ENCODE results near the gene RAD51B. TPM values are rescaled to one million over a fixed set of nuclear protein-coding genes. Genes with fewer than 3 reads are reported as not detected.

The RAD51B gene
- polyA plus RNA-seq, 3 donors = 3.6 to 11.6 (median 9.4) TPM

DNA sequence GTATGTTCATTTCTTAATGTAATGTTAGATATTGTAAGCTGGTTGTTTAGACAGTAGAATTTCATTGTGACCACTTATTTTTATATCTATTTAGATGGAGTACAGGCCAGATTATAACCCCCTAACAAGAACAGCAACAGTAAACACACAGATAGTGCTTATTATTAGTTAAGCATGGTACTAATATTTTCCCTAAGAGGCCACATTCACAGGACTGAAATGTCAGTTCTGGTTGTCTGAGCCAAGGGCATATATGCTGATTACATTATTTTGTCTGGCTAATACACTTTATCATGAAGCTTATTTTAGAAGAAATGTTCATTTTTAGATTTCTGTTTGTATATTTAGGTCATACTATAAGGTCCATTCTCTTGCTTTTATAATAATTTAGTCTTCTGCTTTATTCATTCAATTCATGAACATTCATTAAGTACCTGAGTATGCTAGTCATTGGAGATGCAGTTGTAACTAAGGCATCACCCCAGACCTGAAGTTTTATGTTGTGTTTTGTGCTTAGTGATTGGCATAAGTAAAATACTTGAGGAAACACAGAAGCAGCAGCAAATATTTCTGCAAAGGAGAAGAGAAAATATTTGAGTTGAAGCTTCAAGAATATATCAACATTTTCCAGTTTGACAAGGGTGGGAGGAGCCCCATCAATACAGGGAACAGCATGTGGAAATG lies 413.7 kb downstream of the RAD51B start:
- H3K36me3 Mint-ChIP-seq = peaks cover 0 to 3% of the 10 kb centered on the region in 2 donors
- H3K4me1 Mint-ChIP-seq = peaks cover 7% of the 10 kb centered on the region
- intact Hi-C loops (cut with micrococcal nuclease) = no loop called here
- no peaks in the 10 kb centered on the region for H3K36me3 ChIP-seq (replicated peaks in 1 of 2; ENCODE audit: control insufficient read depth in 1 of 2, insufficient read depth in 2 of 2, low read length in 2 of 2)
- H3K9me3 ChIP-seq (replicated peaks in 1 of 2; ENCODE audit: control insufficient read depth in 1 of 2, insufficient read depth in 1 of 2, low read length in 2 of 2) = no peaks in the 10 kb centered on the region
- H3K4me1 ChIP-seq (ENCODE audit: control insufficient read depth in 1 of 2, insufficient read depth in 2 of 2, low read length in 2 of 2) = no peaks in the 10 kb centered on the region
- H4K20me1 ChIP-seq (ENCODE audit: insufficient read depth, low read length) = no peaks in the 10 kb centered on the region
- no peak overlapping the region for H3K4me2 ChIP-seq (replicated peaks; ENCODE audit: extremely low read depth, low read length, poor library complexity, severe bottlenecking)
- H3K9me3 Mint-ChIP-seq = no peaks in the 10 kb centered on the region
- H3K27ac ChIP-seq (ENCODE audit: low read depth in 1 of 2, low read length in 2 of 2) = no peak overlapping the region
- no peaks in the 10 kb centered on the region for H3K27me3 ChIP-seq (ENCODE audit: control insufficient read depth in 2 of 2, insufficient read depth in 2 of 2, low read length in 2 of 2)
- H3K4me3 ChIP-seq (replicated peaks in 1 of 3; ENCODE audit: low read depth in 2 of 3, low read length in 3 of 3) = no peak overlapping the region
- no peak for DNase-seq
- no peak overlapping the region for H3K4me3 Mint-ChIP-seq
- H3K27me3 Mint-ChIP-seq (ENCODE audit: low read depth in 3 of 3) = no peaks in the 10 kb centered on the region
- H3K27ac Mint-ChIP-seq = no peak overlapping the region
- no peaks in the 10 kb centered on the region for H3K79me2 ChIP-seq (ENCODE audit: insufficient read depth, low read length)
- H2AFZ ChIP-seq (ENCODE audit: insufficient read depth, low read depth, low read length, poor library complexity, severe bottlenecking) = no peak overlapping the region
- TF ChIP-seq, protein P1, sequence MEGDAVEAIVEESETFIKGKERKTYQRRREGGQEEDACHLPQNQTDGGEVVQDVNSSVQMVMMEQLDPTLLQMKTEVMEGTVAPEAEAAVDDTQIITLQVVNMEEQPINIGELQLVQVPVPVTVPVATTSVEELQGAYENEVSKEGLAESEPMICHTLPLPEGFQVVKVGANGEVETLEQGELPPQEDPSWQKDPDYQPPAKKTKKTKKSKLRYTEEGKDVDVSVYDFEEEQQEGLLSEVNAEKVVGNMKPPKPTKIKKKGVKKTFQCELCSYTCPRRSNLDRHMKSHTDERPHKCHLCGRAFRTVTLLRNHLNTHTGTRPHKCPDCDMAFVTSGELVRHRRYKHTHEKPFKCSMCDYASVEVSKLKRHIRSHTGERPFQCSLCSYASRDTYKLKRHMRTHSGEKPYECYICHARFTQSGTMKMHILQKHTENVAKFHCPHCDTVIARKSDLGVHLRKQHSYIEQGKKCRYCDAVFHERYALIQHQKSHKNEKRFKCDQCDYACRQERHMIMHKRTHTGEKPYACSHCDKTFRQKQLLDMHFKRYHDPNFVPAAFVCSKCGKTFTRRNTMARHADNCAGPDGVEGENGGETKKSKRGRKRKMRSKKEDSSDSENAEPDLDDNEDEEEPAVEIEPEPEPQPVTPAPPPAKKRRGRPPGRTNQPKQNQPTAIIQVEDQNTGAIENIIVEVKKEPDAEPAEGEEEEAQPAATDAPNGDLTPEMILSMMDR (IDR thresholded peaks at IDR 0.05) = no peak
- H3K9ac ChIP-seq (ENCODE audit: insufficient read depth, low read length, poor library complexity, severe bottlenecking) = no peak overlapping the region

DNA sequence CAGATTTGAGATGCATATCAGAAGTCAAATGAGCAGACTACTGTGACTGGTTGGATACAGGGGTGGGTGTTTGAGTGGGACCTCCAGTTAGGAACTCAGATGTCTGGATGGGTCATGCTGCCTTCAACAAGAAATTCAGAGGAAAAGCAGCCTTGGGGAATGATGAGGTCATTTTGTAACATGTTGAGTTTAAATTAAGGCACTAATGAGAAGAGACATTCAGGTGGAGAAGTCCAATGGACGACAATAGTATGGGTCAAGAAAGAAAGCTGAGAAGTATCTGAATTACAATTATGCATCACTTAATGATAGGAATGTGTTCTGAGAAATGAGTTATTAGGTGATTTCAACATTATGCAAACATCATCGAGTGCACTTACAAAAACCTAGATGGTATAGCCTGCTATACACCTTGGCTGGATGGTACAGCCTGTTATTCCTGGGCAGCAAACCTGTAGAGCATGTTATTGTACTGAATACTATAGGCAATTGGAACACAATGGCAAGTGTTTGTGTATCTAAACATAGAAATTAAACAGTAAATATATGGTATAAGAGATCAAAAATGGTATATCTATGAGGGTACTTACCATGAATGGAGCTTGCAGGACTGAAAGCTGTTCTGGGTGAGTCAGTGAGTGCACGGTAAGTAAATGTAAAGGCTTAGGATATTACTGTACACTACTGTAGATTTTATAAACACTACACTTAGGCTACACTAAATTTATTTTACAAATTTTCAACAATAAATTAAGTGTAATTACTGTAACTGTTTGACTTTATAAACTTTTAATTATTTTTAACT lies 414.7 kb downstream of the RAD51B start:
- Mint-ChIP-seq H3K9me3 (no peaks in the 10 kb centered on the region), H3K36me3 (peaks cover 0 to 3% of the 10 kb centered on the region in 2 donors), H3K27ac (no peak overlapping the region), H3K4me3 (no peak overlapping the region), H3K4me1 (peaks cover 7% of the 10 kb centered on the region), H3K27me3 (ENCODE audit: low read depth in 3 of 3) (no peaks in the 10 kb centered on the region)
- H4K20me1 ChIP-seq (ENCODE audit: insufficient read depth, low read length) = no peaks in the 10 kb centered on the region
- no peak overlapping the region for H3K4me2 ChIP-seq (replicated peaks; ENCODE audit: extremely low read depth, low read length, poor library complexity, severe bottlenecking)
- H3K4me1 ChIP-seq (ENCODE audit: control insufficient read depth in 1 of 2, insufficient read depth in 2 of 2, low read length in 2 of 2) = no peaks in the 10 kb centered on the region
- H3K79me2 ChIP-seq (ENCODE audit: insufficient read depth, low read length) = no peaks in the 10 kb centered on the region
- no peaks in the 10 kb centered on the region for H3K27me3 ChIP-seq (ENCODE audit: control insufficient read depth in 2 of 2, insufficient read depth in 2 of 2, low read length in 2 of 2)
- TF ChIP-seq, protein P1 (IDR thresholded peaks at IDR 0.05) = no peak
- H3K36me3 ChIP-seq (replicated peaks in 1 of 2; ENCODE audit: control insufficient read depth in 1 of 2, insufficient read depth in 2 of 2, low read length in 2 of 2) = no peaks in the 10 kb centered on the region
- WGBS (ENCODE audit: insufficient coverage) = no CpG with 5 or more reads among the region's 3 CpGs
- DNase-seq = no peak
- no peaks in the 10 kb centered on the region for H3K9me3 ChIP-seq (replicated peaks in 1 of 2; ENCODE audit: control insufficient read depth in 1 of 2, insufficient read depth in 1 of 2, low read length in 2 of 2)
- H2AFZ ChIP-seq (ENCODE audit: insufficient read depth, low read depth, low read length, poor library complexity, severe bottlenecking) = no peak overlapping the region
- no peak overlapping the region for H3K9ac ChIP-seq (ENCODE audit: insufficient read depth, low read length, poor library complexity, severe bottlenecking)
- no peak overlapping the region for H3K4me3 ChIP-seq (replicated peaks in 1 of 3; ENCODE audit: low read depth in 2 of 3, low read length in 3 of 3)
- intact Hi-C loops (cut with micrococcal nuclease) = no loop called here
- H3K27ac ChIP-seq (ENCODE audit: low read depth in 1 of 2, low read length in 2 of 2) = no peak overlapping the region
